COR-L47 (cell line): ENCODE data around the gene KLF5.
"Not testable (repeated sequence)": the region's sequence is repeated elsewhere in the genome, so short reads cannot be mapped to it uniquely, and the experiment has no call there.

ENCODE experiments used
- DNase-seq: peaks from one replicate; lab custom pipeline; 2025; lab: John Stamatoyannopoulos, UW

Gene KLF5

DNA sequence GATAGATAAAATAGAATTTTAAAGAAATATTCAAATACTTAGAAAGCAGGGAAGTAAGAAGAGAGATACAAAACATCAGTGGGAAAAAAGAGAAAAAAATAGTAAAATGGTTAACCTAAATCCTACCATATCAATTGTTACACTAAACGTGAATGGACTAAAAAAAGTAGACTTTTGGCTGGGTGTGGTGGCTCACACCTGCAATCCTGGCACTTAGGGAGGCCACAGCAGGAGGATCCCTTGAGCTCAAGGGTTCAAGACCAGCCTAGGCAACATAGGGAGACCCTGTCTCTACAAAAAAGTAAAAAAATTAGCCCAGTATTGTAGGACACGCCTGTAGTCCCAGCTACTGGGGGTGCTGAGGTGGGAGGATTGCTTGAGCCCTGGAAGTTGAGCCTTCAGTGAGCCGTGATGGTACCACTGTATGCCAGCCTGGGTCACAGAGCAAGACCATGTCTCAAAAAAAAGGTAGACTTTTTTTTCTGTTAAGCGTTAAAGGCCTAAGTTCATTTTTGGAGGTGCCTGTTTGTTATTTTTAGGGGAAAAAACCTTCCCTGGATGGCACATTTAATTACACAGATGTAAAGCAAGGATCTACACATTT is 29.6 kb downstream of the KLF5 start:
- DNase-seq, result no peak

- no peak for DNase-seq
Observed at GRCh38 chr13:73089213-73089612, 30.4 kb downstream of the KLF5 start.

DNA sequence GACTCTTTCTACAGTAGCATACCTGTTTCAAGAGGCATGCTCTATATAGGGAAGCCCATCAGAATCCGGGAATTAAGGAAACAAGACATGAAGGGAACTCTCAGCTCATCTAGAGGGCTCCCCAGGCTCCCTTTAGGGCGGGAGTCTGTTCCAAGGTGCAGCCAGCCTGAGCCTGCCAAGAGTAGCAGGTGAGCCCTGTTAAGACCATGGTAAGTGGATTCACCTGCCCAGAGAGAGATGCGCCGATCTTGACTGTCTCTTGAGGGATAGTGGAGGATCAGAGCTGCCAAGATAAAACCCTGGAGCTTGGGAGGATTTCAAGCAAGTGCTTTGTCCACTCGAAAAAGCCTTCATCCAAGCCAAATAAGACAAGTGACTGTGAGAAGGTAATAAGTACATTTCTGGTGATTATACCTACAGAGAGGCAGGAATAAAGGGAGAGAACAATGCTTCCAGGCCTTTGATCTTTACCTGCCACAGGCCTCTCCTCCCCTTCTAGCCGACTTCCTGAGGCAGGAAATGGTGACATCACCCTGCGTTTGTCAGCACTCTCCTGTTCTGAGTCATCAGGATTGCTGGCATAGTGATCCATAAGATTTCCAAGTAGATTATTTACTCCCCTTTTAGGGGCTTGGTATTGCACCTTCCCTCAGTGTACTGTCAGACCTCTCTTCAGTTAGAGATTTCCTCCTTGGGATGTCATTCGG is 31.5 kb downstream of the KLF5 start:
- DNase-seq, result peak; percentile 42

GRCh38 chr13:73090823-73091187 is 32.0 kb downstream of the KLF5 start:
- DNase-seq, result no peak

GRCh38 chr13:73092829-73093228 is 34.0 kb downstream of the KLF5 start:
- DNase-seq, result no peak

- no peak for DNase-seq
Observed at GRCh38 chr13:73096173-73096572, 37.4 kb downstream of the KLF5 start.

GRCh38 chr13:73096638-73097037 is 37.8 kb downstream of the KLF5 start:
- DNase-seq, result no peak

GRCh38 chr13:73100781-73101180 is 42.0 kb downstream of the KLF5 start:
- not testable (repeated sequence) for DNase-seq

DNA sequence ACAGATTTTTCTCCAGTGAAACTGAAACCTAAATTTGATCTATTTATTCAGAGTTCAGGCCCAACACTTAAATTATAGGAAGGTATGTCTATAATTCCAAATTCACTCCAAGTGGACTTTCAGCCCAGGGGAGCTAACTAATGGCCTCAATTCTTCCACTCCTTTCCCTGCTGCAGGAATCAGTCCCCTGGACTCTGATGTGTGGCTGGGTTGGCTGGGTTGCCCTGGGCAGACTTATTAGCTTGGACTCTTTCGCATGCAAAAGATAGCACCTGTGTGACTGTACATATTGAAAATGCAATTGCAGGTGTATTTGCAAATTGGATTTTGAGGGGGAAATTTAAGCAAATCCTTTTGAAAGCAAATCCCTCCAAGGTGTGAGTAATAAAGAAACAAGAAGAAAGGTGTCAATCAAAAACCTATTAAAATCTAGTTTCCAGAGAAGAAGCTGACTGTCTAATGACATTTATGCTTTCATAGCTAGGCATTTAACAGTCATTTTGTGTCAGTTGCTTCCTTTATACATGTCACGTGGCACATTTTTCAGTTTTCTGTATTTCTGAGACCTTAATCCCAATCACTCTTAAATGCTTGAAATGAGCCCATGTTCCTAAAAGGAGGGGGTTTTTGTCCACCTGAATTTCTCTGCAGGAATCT is 42.7 kb downstream of the KLF5 start:
- DNase-seq, result no peak

DNA sequence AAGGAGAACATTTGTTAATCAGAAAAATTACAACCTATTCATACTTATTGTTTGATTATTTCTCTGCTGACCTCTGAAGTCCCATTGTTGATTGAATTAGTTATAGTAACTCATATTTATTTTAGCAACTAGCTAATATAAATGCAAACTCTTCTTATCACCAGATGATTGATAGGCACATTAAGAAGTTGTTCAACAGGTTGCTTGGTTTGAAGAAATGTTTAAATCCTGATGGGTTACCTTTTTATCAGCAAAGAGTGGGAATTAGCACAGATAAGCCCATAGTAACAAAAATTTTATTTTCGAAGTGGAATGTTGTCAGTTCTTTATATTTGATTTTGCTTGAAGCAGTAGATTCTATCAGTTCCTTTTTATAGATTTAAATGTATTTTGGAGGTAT is 44.4 kb downstream of the KLF5 start:
- no peak for DNase-seq

GRCh38 chr13:73106513-73107178 is 47.8 kb downstream of the KLF5 start:
- no peak for DNase-seq

- DNase-seq, result no peak
Observed at GRCh38 chr13:73107481-73107880, 48.7 kb downstream of the KLF5 start.

- no peak for DNase-seq
Observed at GRCh38 chr13:73107970-73108369, 49.2 kb downstream of the KLF5 start.

DNA sequence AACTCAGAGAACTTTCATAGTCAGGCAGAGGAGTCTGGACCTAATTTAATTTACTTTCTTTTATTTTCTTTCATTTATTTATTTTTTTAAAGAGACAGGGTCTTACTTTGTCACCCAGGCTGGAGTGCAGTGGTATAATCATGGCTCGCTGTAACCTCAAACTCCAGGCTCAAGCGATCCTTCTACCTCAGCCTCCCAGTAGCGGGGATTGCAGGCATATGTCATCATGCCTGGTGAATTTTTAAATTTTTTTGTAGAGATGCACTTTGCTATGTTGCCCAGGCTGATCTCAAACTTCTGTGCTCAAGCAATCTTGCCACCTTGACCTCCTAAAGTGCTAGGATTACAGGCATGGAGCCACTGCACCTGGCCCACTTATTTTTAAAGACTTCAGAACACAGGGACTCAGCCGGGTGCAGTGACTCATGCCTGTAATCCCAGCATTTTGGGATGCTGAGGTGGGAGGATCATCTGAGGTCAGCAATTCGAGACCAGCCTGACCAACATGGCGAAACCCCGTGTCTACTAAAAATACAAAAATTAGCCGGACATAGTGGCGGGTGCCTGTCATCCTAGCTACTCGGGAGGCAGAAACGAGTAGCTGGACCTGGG is 50.6 kb downstream of the KLF5 start:
- DNase-seq, result no peak

DNA sequence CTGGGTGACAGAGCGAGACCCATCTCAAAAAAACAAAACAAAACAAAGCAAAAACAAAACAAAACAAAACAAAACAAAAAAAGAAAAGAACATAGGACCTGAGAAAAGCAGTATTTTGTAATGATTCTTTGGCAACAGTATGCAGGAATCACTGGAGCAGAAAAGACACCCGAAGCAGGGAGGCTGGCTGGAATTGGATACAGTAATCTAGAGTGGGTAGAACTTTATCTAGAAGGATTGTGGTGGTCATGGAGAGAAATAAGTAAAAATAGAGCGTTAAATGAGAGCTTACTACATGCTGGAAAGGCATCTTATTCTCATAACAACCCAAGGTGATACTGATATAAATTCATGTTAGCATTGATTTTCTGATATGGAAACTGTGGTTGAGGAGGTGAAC is 51.2 kb downstream of the KLF5 start:
- no peak for DNase-seq

- no peak for DNase-seq
Observed at GRCh38 chr13:73110814-73111213, 52.0 kb downstream of the KLF5 start.

DNA sequence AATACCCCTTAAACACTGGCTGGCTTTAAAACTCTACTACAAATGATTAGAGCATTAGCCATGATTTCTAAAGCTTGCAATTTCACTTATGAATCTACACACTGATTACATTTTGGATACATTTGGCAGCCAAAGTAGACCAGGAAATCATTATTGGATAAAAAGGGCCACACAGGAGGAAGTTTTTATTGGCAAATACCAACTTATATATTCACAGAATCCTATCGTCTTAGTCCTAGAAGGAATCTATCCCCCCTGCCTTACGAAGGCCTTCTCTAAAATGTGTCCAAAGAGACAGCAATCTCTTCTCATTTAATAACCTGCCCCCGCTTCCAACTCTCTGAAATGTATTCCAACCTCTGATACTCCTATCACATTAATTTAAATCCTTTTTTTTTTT is 52.5 kb downstream of the KLF5 start:
- DNase-seq, result no peak

DNA sequence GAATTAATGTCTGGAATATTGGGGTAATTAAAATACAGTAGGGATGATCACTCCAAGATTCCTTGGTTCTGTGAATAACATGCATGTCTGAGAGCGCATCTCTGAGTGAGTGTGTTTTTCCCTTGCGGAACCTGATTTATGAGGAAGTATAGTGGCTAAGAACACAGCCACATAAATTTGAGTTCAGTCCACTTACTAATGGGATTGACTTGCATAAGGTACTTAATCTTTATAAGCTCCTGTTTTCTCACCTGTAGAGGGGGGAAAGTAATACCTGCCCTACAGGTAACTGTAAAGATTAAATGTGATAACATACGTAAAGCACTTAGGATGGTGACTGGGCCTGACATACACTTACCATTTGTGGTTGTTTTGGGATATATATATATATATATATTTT is 60.8 kb downstream of the KLF5 start:
- no peak for DNase-seq
